ENCODE data around the gene CFAP97D2. TPM values are rescaled to one million over a fixed set of nuclear protein-coding genes. Genes with fewer than 3 reads are reported as not detected.
A peak's percentile ranks its signal among the peaks of the same experiment; 100 is the strongest.

CFAP97D2 gene
- total RNA-seq, 1 donor from 2014 or later: not detected

GRCh38 chr13:114134944-114135610 lies 44.0 kb upstream of the CFAP97D2 start:
- Mint-ChIP-seq H3K4me3 (ENCODE audit: unreplicated experiment) (peak overlapping the region; percentile 13), H3K27me3 (ENCODE audit: unreplicated experiment) (peaks cover 12% of the 10 kb centered on the region), H3K4me1 (ENCODE audit: unreplicated experiment) (peaks cover 25% of the 10 kb centered on the region), H3K27ac (ENCODE audit: unreplicated experiment) (peak overlapping the region; percentile 1), H3K36me3 (ENCODE audit: low read depth, unreplicated experiment) (peaks cover 21% of the 10 kb centered on the region), H3K9me3 (ENCODE audit: unreplicated experiment) (no peaks in the 10 kb centered on the region)
- TF ChIP-seq CTCF (IDR thresholded peaks at IDR 0.05; ENCODE audit: unreplicated experiment): no peak
- DNase-seq (ENCODE audit: low spot score): no peak

- H3K27ac Mint-ChIP-seq (ENCODE audit: unreplicated experiment): no peak overlapping the region
- H3K4me1 Mint-ChIP-seq (ENCODE audit: unreplicated experiment): peaks cover 20% of the 10 kb centered on the region
- no peak for TF ChIP-seq CTCF (IDR thresholded peaks at IDR 0.05; ENCODE audit: unreplicated experiment)
- peaks cover 12% of the 10 kb centered on the region for H3K27me3 Mint-ChIP-seq (ENCODE audit: unreplicated experiment)
- no peak for DNase-seq (ENCODE audit: low spot score)
- no peaks in the 10 kb centered on the region for H3K9me3 Mint-ChIP-seq (ENCODE audit: unreplicated experiment)
- peaks cover 21% of the 10 kb centered on the region for H3K36me3 Mint-ChIP-seq (ENCODE audit: low read depth, unreplicated experiment)
- no peak overlapping the region for H3K4me3 Mint-ChIP-seq (ENCODE audit: unreplicated experiment)
These were observed 43.3 kb upstream of the CFAP97D2 start for GRCh38 chr13:114135731-114136171.

GRCh38 chr13:114136576-114136975 lies 42.5 kb upstream of the CFAP97D2 start:
- no peak for DNase-seq (ENCODE audit: low spot score)
- peaks cover 5% of the 10 kb centered on the region for H3K27me3 Mint-ChIP-seq (ENCODE audit: unreplicated experiment)
- H3K36me3 Mint-ChIP-seq (ENCODE audit: low read depth, unreplicated experiment): peaks cover 14% of the 10 kb centered on the region
- no peak for TF ChIP-seq CTCF (IDR thresholded peaks at IDR 0.05; ENCODE audit: unreplicated experiment)
- no peaks in the 10 kb centered on the region for H3K9me3 Mint-ChIP-seq (ENCODE audit: unreplicated experiment)
- no peak overlapping the region for H3K4me3 Mint-ChIP-seq (ENCODE audit: unreplicated experiment)
- peaks cover 12% of the 10 kb centered on the region for H3K4me1 Mint-ChIP-seq (ENCODE audit: unreplicated experiment)
- no peak overlapping the region for H3K27ac Mint-ChIP-seq (ENCODE audit: unreplicated experiment)

- peaks cover 7% of the 10 kb centered on the region for H3K36me3 Mint-ChIP-seq (ENCODE audit: low read depth, unreplicated experiment)
- H3K27ac Mint-ChIP-seq (ENCODE audit: unreplicated experiment): no peak overlapping the region
- no peak for DNase-seq (ENCODE audit: low spot score)
- TF ChIP-seq CTCF (IDR thresholded peaks at IDR 0.05; ENCODE audit: unreplicated experiment): no peak
- H3K27me3 Mint-ChIP-seq (ENCODE audit: unreplicated experiment): no peaks in the 10 kb centered on the region
- no peaks in the 10 kb centered on the region for H3K9me3 Mint-ChIP-seq (ENCODE audit: unreplicated experiment)
- H3K4me3 Mint-ChIP-seq (ENCODE audit: unreplicated experiment): no peak overlapping the region
- peaks cover 8% of the 10 kb centered on the region for H3K4me1 Mint-ChIP-seq (ENCODE audit: unreplicated experiment)
These were observed 38.7 kb upstream of the CFAP97D2 start for GRCh38 chr13:114140131-114140905.

- no peak overlapping the region for H3K27ac Mint-ChIP-seq (ENCODE audit: unreplicated experiment)
- no peak for TF ChIP-seq CTCF (IDR thresholded peaks at IDR 0.05; ENCODE audit: unreplicated experiment)
- no peak overlapping the region for H3K4me3 Mint-ChIP-seq (ENCODE audit: unreplicated experiment)
- peaks cover 8% of the 10 kb centered on the region for H3K4me1 Mint-ChIP-seq (ENCODE audit: unreplicated experiment)
- no peak for DNase-seq (ENCODE audit: low spot score)
- H3K36me3 Mint-ChIP-seq (ENCODE audit: low read depth, unreplicated experiment): peaks cover 7% of the 10 kb centered on the region
- H3K27me3 Mint-ChIP-seq (ENCODE audit: unreplicated experiment): no peaks in the 10 kb centered on the region
- H3K9me3 Mint-ChIP-seq (ENCODE audit: unreplicated experiment): no peaks in the 10 kb centered on the region
These were observed 38.2 kb upstream of the CFAP97D2 start for GRCh38 chr13:114140906-114141250.
